Subcutaneous abdominal adipose tissue (tissue), 5 donors: ENCODE data around the gene FKBP5.

Source experiments
- H3K27ac ChIP-seq: one replicate; pipeline ENCODE4 v1.7.0; 2013; ENCODE audit warnings: low read depth, mild to moderate bottlenecking, inconsistent platforms, low read length, moderate library complexity
- H3K27me3 ChIP-seq, 5 donors: one replicate each; pipeline ENCODE4 v1.7.0; 2013; ENCODE audit warnings: low read length in 5 of 5, inconsistent platforms in 1 of 5; ENCODE audit not compliant: control insufficient read depth in 5 of 5, insufficient read depth in 4 of 5
- H3K36me3 ChIP-seq, 5 donors: one replicate each; pipeline ENCODE4 v1.7.0; 2013; ENCODE audit warnings: low read length in 5 of 5; ENCODE audit not compliant: control insufficient read depth in 5 of 5, insufficient read depth in 5 of 5
- H3K4me1 ChIP-seq, 5 donors: one replicate each; pipeline ENCODE4 v1.7.0; 2013; ENCODE audit warnings: low read length in 5 of 5, mild to moderate bottlenecking in 3 of 5, moderate library complexity in 1 of 5; ENCODE audit not compliant: control insufficient read depth in 5 of 5, insufficient read depth in 5 of 5
- H3K4me3 ChIP-seq, 5 donors: one replicate each; pipeline ENCODE4 v1.7.0; 2013; ENCODE audit warnings: low read length in 5 of 5, low read depth in 1 of 5
- H3K9ac ChIP-seq, 5 donors: one replicate each; pipeline ENCODE4 v1.7.0; 2013; ENCODE audit warnings: low read length in 5 of 5, mild to moderate bottlenecking in 4 of 5, moderate library complexity in 3 of 5
- H3K9me3 ChIP-seq, 5 donors: one replicate each; pipeline ENCODE4 v1.7.0; 2013; ENCODE audit warnings: low read length in 5 of 5; ENCODE audit not compliant: control insufficient read depth in 5 of 5
- donor health status: healthy.
- donor health status: healthy.
- donor health status: healthy.
- donor health status: healthy.
- donor health status: healthy.

Gene FKBP5

DNA sequence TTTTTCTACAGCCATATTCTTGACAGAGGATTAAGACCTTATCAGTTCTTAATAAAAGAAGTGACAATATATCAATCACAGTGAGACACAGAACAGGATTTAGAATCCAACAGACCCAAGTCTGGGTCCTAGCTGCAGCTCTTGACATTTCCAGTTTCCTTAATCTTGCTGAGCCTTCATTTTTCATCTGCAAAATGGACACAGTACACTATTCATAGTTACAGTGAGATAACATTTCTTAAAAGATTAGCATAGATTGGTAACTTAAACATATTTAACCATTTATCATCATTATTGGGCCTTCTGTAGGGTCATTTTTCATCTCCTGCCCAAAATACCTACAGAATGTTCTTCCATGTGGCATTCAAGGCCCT is 45.6 kb downstream of the FKBP5 start:
- no peak overlapping the region for H3K9ac ChIP-seq
- H3K27me3 ChIP-seq = no peaks in the 10 kb centered on the region
- no peaks in the 10 kb centered on the region for H3K9me3 ChIP-seq
- H3K4me3 ChIP-seq = no peak overlapping the region
- H3K27ac ChIP-seq = no peak overlapping the region
- H3K36me3 ChIP-seq = peaks cover 17 to 40% (median 32%) of the 10 kb centered on the region in 5 donors
- H3K4me1 ChIP-seq = no peaks in the 10 kb centered on the region

DNA sequence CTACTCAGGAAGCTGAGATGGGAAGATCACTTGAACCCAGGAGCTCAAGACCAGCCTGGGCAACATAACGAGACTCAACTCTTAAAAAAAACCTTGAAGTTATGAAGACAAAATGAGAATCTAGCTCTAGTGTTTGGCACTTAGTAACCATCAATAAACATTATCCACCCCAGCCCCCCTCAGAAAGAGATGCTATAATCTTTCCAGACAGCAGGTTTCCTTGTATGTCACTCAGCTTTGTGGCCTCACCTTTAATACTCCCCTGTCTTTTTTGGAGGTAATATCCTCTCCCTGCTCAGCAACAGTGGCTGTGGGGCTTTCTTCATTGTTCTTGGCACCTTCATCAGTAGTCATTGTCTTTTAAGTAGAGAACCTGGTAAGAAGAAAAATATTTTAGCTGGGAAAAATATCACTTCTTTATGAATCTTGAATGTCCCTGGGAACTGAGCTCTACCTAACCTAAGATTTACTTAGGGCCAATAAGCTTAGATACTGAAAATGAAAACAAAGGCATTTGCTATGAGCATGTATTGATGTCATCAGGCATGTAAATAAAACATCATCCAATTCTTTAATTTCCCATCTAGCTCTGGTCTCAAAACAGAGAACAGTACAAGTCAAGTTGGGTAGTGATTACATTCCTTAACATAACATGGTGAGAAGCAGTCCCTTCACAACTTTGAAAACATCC is 46.1 kb downstream of the FKBP5 start:
- Histone ChIP-seq H3K36me3 (peaks cover 17 to 40% (median 32%) of the 10 kb centered on the region in 5 donors), H3K27ac (no peak overlapping the region), H3K4me1 (no peaks in the 10 kb centered on the region)

DNA sequence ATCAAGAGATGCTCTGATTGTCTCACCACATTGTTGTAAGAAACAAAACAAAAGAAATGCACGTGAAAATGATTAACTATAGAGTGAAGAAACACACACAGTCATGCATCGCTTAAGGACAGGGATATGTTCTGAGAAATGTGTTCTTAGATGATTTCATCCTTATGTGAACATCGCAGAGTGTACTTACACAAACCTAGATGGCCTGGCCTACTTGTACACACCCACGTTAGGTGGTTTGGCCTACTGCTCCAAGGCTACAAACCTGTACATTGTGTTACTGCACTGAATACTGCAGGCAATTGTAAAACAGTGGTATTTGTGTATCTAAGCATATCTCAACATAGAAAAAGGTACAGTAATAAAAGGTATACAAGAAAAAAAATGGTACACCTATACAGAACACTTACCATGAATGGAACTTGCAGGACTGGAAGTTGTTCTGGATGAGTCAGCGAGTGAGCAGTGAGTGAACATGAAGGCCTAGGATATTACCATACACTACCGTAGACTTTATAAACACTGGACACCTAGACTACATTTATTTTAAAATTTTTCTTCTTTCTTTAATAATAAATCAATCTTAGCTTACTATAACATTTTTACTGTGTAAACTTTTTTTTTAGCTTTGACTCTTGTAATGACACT is 48.6 kb downstream of the FKBP5 start:
- Histone ChIP-seq H3K4me3 (no peak overlapping the region), H3K27me3 (no peaks in the 10 kb centered on the region), H3K36me3 (peaks cover 17 to 54% (median 44%) of the 10 kb centered on the region in 5 donors), H3K9ac (no peak overlapping the region), H3K9me3 (no peaks in the 10 kb centered on the region), H3K4me1 (no peaks in the 10 kb centered on the region), H3K27ac (no peak overlapping the region)

More for the DNA sequence above, 46.1 kb downstream of the FKBP5 start:
- Histone ChIP-seq H3K27me3 (no peaks in the 10 kb centered on the region), H3K9ac (no peak overlapping the region), H3K4me3 (no peak overlapping the region), H3K9me3 (no peaks in the 10 kb centered on the region)

DNA sequence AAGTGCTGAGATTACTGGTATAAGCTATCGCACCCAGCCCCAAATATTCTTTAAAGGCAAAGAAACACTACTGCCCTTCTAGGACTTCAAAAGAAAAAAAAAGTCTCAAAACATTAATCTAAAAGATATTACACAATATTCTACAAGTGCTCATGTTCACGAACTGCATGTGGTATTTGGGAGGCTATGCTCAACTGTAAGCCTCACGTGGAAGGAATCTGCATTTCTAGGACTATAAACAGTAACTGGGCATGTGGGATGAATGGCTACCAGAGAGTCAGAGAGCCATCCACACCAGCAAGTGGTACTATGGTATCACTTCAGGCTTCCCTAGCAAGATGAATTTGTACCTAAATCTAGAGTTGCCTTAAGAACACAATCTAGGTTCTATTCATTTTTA is 50.0 kb downstream of the FKBP5 start:
- Histone ChIP-seq H3K4me1 (peaks cover 3 to 9% (median 8%) of the 10 kb centered on the region in 5 donors), H3K9me3 (no peaks in the 10 kb centered on the region), H3K36me3 (peaks cover 17 to 50% (median 43%) of the 10 kb centered on the region in 5 donors), H3K9ac (no peak overlapping the region), H3K27ac (no peak overlapping the region), H3K27me3 (no peaks in the 10 kb centered on the region), H3K4me3 (no peak overlapping the region)

DNA sequence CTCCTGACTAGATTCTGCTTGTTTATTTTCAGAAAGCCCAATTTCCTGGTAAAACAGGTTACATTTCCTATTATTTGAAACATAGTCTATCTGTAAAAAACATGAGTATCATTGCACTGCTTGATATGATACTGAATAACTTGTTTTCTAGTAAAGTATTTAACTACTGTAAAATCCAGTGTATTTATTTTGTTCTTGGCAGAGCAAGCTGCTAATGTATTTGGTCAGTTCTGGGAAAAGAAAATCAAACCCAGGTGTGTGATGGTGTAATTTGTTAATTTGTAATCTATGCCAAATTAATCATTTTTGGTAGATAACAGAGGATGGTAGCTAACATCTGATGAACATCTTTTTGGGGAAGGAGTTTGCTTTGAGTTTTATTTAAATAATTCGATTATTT is 50.8 kb downstream of the FKBP5 start:
- peaks cover 17 to 45% (median 43%) of the 10 kb centered on the region in 5 donors for H3K36me3 ChIP-seq
- H3K9ac ChIP-seq = no peak overlapping the region

DNA sequence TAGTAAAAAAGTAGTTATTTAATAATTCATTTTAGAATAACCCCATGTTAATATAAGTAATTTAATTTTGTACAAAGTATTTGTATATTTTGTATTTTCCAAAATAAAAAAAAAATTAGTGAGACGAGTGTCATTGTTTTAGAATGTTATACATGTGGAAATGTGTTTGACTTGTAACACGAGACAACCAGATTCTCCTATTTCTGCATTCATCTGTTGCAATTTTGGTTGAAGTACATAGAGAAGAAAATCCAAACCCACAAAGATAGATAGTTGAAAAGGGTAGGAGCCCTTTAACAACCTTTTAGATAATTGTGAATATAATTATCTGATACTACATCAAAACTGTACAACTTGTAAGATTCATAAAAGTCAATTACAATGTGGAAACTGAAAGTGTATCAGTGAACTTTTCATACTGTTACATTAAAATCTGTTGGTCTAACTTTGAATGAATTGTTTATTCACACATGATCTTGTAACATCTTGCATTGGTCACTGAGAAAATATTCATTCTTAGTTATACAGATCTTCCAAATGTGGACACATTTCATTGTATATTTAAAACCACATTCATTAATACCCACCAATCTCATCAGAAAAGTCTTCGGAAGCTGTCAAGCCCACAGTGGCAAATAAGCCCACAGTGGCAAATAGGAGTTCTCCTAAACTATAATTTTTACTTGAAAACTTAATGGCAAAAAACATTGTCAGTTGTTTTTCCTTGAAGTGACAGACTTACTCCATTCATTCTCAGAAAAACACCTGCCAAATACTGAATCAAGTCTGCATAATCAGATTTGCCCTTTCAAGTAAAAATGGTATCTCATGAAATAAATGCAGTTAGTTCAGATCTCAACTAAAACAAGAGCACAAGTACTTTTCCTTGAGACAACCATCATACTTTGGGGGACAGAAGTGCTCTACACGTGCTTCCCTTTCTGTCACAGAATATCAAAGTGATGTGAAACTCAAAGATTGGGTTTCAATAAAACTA is 52.8 kb downstream of the FKBP5 start:
- no peak overlapping the region for H3K9ac ChIP-seq
- no peak overlapping the region for H3K27ac ChIP-seq
- H3K9me3 ChIP-seq = no peaks in the 10 kb centered on the region
- H3K4me1 ChIP-seq = peaks cover 3 to 9% (median 8%) of the 10 kb centered on the region in 5 donors
- no peaks in the 10 kb centered on the region for H3K27me3 ChIP-seq
- H3K36me3 ChIP-seq = peaks cover 15 to 45% (median 35%) of the 10 kb centered on the region in 5 donors
- no peak overlapping the region for H3K4me3 ChIP-seq

More for the DNA sequence above, 50.8 kb downstream of the FKBP5 start:
- Histone ChIP-seq H3K27me3 (no peaks in the 10 kb centered on the region), H3K4me1 (peaks cover 3 to 9% (median 8%) of the 10 kb centered on the region in 5 donors), H3K27ac (no peak overlapping the region), H3K4me3 (no peak overlapping the region), H3K9me3 (no peaks in the 10 kb centered on the region)

DNA sequence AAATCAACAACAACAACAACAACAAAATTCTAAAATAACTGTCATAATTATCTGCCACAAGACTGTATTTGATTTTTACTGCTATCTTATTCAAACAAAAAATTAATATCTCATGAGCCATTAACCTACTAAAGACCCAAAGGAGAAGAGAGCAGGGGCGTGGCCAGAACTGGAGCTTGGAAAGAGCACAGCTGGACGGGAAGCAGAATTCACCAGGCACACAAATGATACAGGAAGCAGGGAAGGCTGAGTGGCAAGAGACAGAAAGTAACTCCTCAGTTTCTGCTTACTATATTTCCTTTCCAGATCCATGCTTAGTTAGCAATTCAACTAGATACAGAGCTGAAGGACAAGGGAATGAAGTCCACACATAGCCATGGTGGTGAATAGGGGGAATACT is 54.4 kb downstream of the FKBP5 start:
- no peak overlapping the region for H3K4me3 ChIP-seq
- H3K9me3 ChIP-seq = no peaks in the 10 kb centered on the region
- peak overlapping the region in 1 of 5 donors; percentile 23 for H3K9ac ChIP-seq
- H3K27me3 ChIP-seq = no peaks in the 10 kb centered on the region
- peaks cover 5 to 41% (median 24%) of the 10 kb centered on the region in 5 donors for H3K36me3 ChIP-seq
- H3K27ac ChIP-seq = no peak overlapping the region
- H3K4me1 ChIP-seq = peaks cover 3 to 11% (median 9%) of the 10 kb centered on the region in 5 donors

DNA sequence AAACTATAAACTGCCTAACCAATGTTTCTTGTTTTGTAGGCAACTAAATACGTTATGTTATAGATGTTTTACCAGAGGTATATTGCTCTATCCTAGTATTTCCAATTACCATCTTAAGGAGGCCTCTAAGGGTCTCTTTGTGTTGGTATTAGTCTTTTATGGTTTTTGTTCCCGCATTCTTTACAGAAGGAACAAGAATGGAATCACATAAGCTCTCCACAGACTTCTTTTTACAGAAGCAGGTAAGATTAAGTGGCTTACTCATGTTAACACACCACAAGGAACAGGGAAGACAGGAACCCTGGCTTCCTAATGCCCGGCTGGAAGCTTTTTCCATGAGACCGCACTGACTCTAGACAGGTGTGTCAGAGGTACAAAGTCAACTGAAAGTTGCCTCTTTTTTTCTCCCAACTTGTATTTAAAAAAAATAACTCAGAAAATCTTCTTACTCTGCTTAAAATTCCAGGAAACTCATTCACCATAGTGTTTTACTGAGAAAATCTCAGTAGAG is 55.1 kb downstream of the FKBP5 start:
- Histone ChIP-seq H3K9ac (no peak overlapping the region), H3K36me3 (peaks cover 5 to 41% (median 23%) of the 10 kb centered on the region in 5 donors), H3K4me3 (no peak overlapping the region), H3K9me3 (no peaks in the 10 kb centered on the region), H3K4me1 (peaks cover 3 to 11% (median 9%) of the 10 kb centered on the region in 5 donors), H3K27ac (no peak overlapping the region), H3K27me3 (no peaks in the 10 kb centered on the region)

DNA sequence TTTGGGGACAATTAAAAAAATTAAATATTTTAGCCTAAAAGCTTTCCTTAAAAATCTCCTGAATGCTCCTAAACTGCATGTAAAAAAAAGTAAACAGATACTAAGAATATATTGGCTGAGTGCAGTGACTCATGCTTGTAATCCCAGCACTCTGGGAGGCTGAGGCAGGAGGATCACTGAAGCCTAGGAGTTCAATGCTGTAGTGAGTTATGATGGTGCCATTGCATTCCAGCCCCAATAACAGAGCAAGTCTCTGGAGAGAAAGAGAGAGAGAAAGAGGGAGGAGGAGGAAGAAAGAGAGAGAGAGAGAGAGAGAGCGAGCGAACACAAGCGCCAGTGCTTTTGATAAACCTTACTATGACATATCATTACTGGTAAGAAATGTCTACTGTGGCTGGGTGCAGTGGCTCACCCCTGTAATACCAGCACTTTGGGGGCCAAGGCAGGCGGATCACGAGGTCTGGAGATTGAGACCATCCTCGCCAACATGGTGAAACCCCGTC is 58.8 kb downstream of the FKBP5 start:
- Histone ChIP-seq H3K27ac (no peak overlapping the region), H3K9ac (no peak overlapping the region), H3K27me3 (no peaks in the 10 kb centered on the region), H3K36me3 (peaks cover 4 to 23% (median 5%) of the 10 kb centered on the region in 5 donors), H3K9me3 (no peaks in the 10 kb centered on the region), H3K4me3 (no peak overlapping the region), H3K4me1 (peaks cover 3 to 11% (median 9%) of the 10 kb centered on the region in 5 donors)
